ENCODE results near the gene SAP30L. TPM values are rescaled to one million over a fixed set of nuclear protein-coding genes. Genes with fewer than 3 reads are reported as not detected.

The SAP30L gene
- total RNA-seq, 2 donors from 2014 or later: 27.7 to 40.3 TPM

GRCh38 chr5:154470947-154471870 lies 25.4 kb downstream of the SAP30L start:
- H3K9me3 ChIP-seq (ENCODE audit: control insufficient read depth, low read length): no peaks in the 10 kb centered on the region
- H3K4me1 ChIP-seq (ENCODE audit: control insufficient read depth, insufficient read depth, low read length): no peaks in the 10 kb centered on the region
- no peaks in the 10 kb centered on the region for H3K9me3 Mint-ChIP-seq
- peaks cover 98% of the 10 kb centered on the region for H3K27me3 Mint-ChIP-seq (ENCODE audit: insufficient read depth)
- H3K4me3 ChIP-seq (ENCODE audit: low read length): no peak overlapping the region
- no peak overlapping the region for H3K4me3 Mint-ChIP-seq
- H3K27me3 ChIP-seq (ENCODE audit: control insufficient read depth, insufficient read depth, low read length, poor library complexity, severe bottlenecking): peaks cover 88% of the 10 kb centered on the region
- no peaks in the 10 kb centered on the region for H3K36me3 Mint-ChIP-seq (ENCODE audit: low read depth)
- TF ChIP-seq CTCF (conservative IDR thresholded peaks at IDR 0.05): no peak
- 20 to 26% methylated on average over 7 to 11 of the region's 11 CpGs for WGBS, 2 experiments (ENCODE audit: insufficient coverage in 1 of 2, insufficient read length in 1 of 2)
- H3K27ac ChIP-seq (ENCODE audit: low read depth, low read length): no peak overlapping the region
- H3K9ac ChIP-seq (ENCODE audit: extremely low read depth, low read length, poor library complexity, severe bottlenecking): no peak overlapping the region
- peaks cover 35% of the 10 kb centered on the region for H3K4me1 Mint-ChIP-seq
- H3K27ac Mint-ChIP-seq: no peak overlapping the region
- DNase-seq: no peak
- no peaks in the 10 kb centered on the region for H3K36me3 ChIP-seq (ENCODE audit: control insufficient read depth, insufficient read depth, low read length)

GRCh38 chr5:154472871-154473580 lies 27.2 kb downstream of the SAP30L start:
- peaks cover 42% of the 10 kb centered on the region for H3K4me1 Mint-ChIP-seq
- H3K27ac Mint-ChIP-seq: no peak overlapping the region
- H3K27me3 Mint-ChIP-seq (ENCODE audit: insufficient read depth): peaks cover 99% of the 10 kb centered on the region
- H3K4me3 ChIP-seq (ENCODE audit: low read length): peak overlapping the region; percentile 50
- peaks cover 97% of the 10 kb centered on the region for H3K27me3 ChIP-seq (ENCODE audit: control insufficient read depth, insufficient read depth, low read length, poor library complexity, severe bottlenecking)
- H3K4me3 Mint-ChIP-seq: peak overlapping the region; percentile 40
- TF ChIP-seq CTCF (conservative IDR thresholded peaks at IDR 0.05): no peak
- peak; percentile 77 for DNase-seq
- no peaks in the 10 kb centered on the region for H3K36me3 Mint-ChIP-seq (ENCODE audit: low read depth)
- no peaks in the 10 kb centered on the region for H3K36me3 ChIP-seq (ENCODE audit: control insufficient read depth, insufficient read depth, low read length)
- H3K4me1 ChIP-seq (ENCODE audit: control insufficient read depth, insufficient read depth, low read length): no peaks in the 10 kb centered on the region
- no peak overlapping the region for H3K9ac ChIP-seq (ENCODE audit: extremely low read depth, low read length, poor library complexity, severe bottlenecking)
- H3K9me3 ChIP-seq (ENCODE audit: control insufficient read depth, low read length): no peaks in the 10 kb centered on the region
- WGBS, 2 experiments (ENCODE audit: insufficient coverage in 1 of 2, insufficient read length in 1 of 2): 0 to 3% methylated on average over 8 to 35 of the region's 35 CpGs
- H3K27ac ChIP-seq (ENCODE audit: low read depth, low read length): no peak overlapping the region
- no peaks in the 10 kb centered on the region for H3K9me3 Mint-ChIP-seq

- Histone ChIP-seq H3K9ac (ENCODE audit: extremely low read depth, low read length, poor library complexity, severe bottlenecking) (no peak overlapping the region), H3K36me3 (ENCODE audit: control insufficient read depth, insufficient read depth, low read length) (no peaks in the 10 kb centered on the region), H3K27ac (ENCODE audit: low read depth, low read length) (no peak overlapping the region), H3K9me3 (ENCODE audit: control insufficient read depth, low read length) (no peaks in the 10 kb centered on the region), H3K4me3 (ENCODE audit: low read length) (peak overlapping the region; percentile 50), H3K27me3 (ENCODE audit: control insufficient read depth, insufficient read depth, low read length, poor library complexity, severe bottlenecking) (peaks cover 100% of the 10 kb centered on the region), H3K4me1 (ENCODE audit: control insufficient read depth, insufficient read depth, low read length) (no peaks in the 10 kb centered on the region)
- TF ChIP-seq CTCF (conservative IDR thresholded peaks at IDR 0.05): no peak
- Mint-ChIP-seq H3K9me3 (no peaks in the 10 kb centered on the region), H3K27ac (no peak overlapping the region), H3K36me3 (ENCODE audit: low read depth) (no peaks in the 10 kb centered on the region), H3K4me1 (peaks cover 41% of the 10 kb centered on the region), H3K27me3 (ENCODE audit: insufficient read depth) (peaks cover 99% of the 10 kb centered on the region), H3K4me3 (peak overlapping the region; percentile 40)
- 0 to 1% methylated on average over 24 to 40 of the region's 40 CpGs for WGBS, 2 experiments (ENCODE audit: insufficient coverage in 1 of 2, insufficient read length in 1 of 2)
- DNase-seq: peak; percentile 79
These were observed 27.9 kb downstream of the SAP30L start for GRCh38 chr5:154473581-154474283.
